ENCODE data around the gene SPEG.
A peak's percentile ranks its signal among the peaks of the same experiment; 100 is the strongest.

The SPEG gene

DNA sequence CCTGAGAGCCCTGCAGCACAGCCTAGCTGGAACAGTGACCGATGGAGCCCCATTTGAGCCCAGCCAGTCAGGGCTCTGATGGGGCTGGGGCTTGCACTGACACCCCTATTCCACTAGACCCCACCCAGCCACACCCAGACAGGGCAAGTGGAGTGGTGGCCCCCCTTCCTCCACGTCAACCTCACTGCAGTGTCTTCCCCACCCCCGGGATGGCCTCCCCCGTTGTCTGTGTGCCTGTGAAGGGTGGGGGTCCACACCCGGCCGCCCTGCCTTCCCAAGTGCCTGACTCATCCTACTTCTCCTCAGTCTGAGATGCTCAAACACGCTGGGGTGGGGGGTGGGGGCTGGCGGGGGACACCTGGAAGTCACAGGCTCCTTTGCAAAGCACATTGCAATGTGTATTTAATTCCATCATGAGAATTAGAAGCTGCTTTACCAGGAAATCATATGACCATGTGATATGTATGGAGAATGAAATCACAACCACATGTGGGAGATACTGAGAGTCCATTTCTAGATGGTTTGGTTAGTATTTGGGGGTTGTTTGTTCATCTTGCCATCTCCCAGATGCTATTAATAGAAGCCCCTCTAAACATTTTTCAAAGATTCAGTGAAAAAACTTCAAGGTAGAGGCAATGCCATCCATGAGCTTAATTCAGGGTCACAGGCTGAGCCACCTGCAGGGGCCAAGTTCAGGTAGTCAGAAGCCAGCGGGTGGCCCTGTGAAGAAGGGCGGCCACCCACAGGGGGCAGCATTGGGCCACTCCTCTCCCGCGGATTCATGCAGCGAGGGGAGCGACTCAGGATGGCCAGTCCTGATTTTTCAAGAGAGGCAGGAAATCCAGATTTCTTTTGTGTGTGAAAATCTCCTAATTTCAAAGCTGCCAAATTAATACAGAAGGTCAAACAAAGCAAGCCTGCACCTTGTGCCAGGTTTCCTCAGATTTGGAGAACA is 41.3 kb downstream of the SPEG start:
- peaks cover 0 to 29% of the 10 kb centered on the region in 2 donors for H3K36me3 ChIP-seq (ENCODE audit: control insufficient read depth in 1 of 2, insufficient read depth in 2 of 2, low read length in 2 of 2)
- no peaks in the 10 kb centered on the region for H3K9me3 ChIP-seq (ENCODE audit: control insufficient read depth in 1 of 2, low read length in 2 of 2)
- H3K4me3 ChIP-seq (ENCODE audit: low read depth in 1 of 2, low read length in 2 of 2) = no peak overlapping the region
- H3K4me1 ChIP-seq (ENCODE audit: control insufficient read depth in 1 of 2, insufficient read depth in 2 of 2, low read length in 2 of 2) = peaks cover 0 to 13% of the 10 kb centered on the region in 2 donors
- H3K27ac ChIP-seq (ENCODE audit: low read length) = no peak overlapping the region
- no peaks in the 10 kb centered on the region for H3K27me3 ChIP-seq (ENCODE audit: low read depth, low read length)

- H3K9me3 ChIP-seq (ENCODE audit: control insufficient read depth in 1 of 2, low read length in 2 of 2) = no peaks in the 10 kb centered on the region
- H3K4me3 ChIP-seq (ENCODE audit: low read depth in 1 of 2, low read length in 2 of 2) = no peak overlapping the region
- H3K4me1 ChIP-seq (ENCODE audit: control insufficient read depth in 1 of 2, insufficient read depth in 2 of 2, low read length in 2 of 2) = peaks cover 0 to 13% of the 10 kb centered on the region in 2 donors
- H3K36me3 ChIP-seq (ENCODE audit: control insufficient read depth in 1 of 2, insufficient read depth in 2 of 2, low read length in 2 of 2) = peaks cover 0 to 34% of the 10 kb centered on the region in 2 donors
- H3K27ac ChIP-seq (ENCODE audit: low read length) = no peak overlapping the region
- H3K27me3 ChIP-seq (ENCODE audit: low read depth, low read length) = no peaks in the 10 kb centered on the region
These were observed 42.1 kb downstream of the SPEG start for GRCh38 chr2:219476652-219477151.

GRCh38 chr2:219477179-219477578 is 42.5 kb downstream of the SPEG start:
- no peak overlapping the region for H3K27ac ChIP-seq (ENCODE audit: low read length)
- peaks cover 0 to 13% of the 10 kb centered on the region in 2 donors for H3K4me1 ChIP-seq (ENCODE audit: control insufficient read depth in 1 of 2, insufficient read depth in 2 of 2, low read length in 2 of 2)
- no peak overlapping the region for H3K4me3 ChIP-seq (ENCODE audit: low read depth in 1 of 2, low read length in 2 of 2)
- peaks cover 0 to 32% of the 10 kb centered on the region in 2 donors for H3K36me3 ChIP-seq (ENCODE audit: control insufficient read depth in 1 of 2, insufficient read depth in 2 of 2, low read length in 2 of 2)
- no peaks in the 10 kb centered on the region for H3K27me3 ChIP-seq (ENCODE audit: low read depth, low read length)
- no peaks in the 10 kb centered on the region for H3K9me3 ChIP-seq (ENCODE audit: control insufficient read depth in 1 of 2, low read length in 2 of 2)

- Histone ChIP-seq H3K4me3 (ENCODE audit: low read depth in 1 of 2, low read length in 2 of 2) (no peak overlapping the region), H3K27me3 (ENCODE audit: low read depth, low read length) (peaks cover 2% of the 10 kb centered on the region), H3K9me3 (ENCODE audit: control insufficient read depth in 1 of 2, low read length in 2 of 2) (no peaks in the 10 kb centered on the region), H3K36me3 (ENCODE audit: control insufficient read depth in 1 of 2, insufficient read depth in 2 of 2, low read length in 2 of 2) (peaks cover 0 to 25% of the 10 kb centered on the region in 2 donors), H3K4me1 (ENCODE audit: control insufficient read depth in 1 of 2, insufficient read depth in 2 of 2, low read length in 2 of 2) (peaks cover 0 to 16% of the 10 kb centered on the region in 2 donors), H3K27ac (ENCODE audit: low read length) (no peak overlapping the region)
These were observed 43.2 kb downstream of the SPEG start for GRCh38 chr2:219477815-219478214.

DNA sequence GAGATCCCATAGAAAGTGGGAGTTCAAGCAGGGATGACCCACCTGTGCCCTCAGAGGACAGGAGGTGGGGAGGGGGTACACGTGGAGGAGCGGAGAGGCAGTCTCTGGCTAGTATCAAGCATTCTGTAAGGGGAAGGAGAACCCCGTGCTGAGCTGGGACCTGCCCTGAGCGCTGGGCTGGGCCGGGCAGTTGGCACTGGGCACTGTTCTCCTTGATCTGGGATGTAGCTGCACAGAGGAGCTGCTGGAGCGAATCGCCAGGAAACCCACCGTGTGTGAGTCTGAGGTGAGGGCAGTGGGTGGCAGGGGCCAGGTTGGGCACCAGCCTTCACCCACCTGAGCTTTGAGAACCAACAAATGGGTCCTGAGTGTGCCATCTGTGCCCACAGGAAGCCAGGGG is 44.3 kb downstream of the SPEG start:
- peaks cover 9% of the 10 kb centered on the region for H3K27me3 ChIP-seq (ENCODE audit: low read depth, low read length)
- no peaks in the 10 kb centered on the region for H3K9me3 ChIP-seq (ENCODE audit: control insufficient read depth in 1 of 2, low read length in 2 of 2)
- H3K36me3 ChIP-seq (ENCODE audit: control insufficient read depth in 1 of 2, insufficient read depth in 2 of 2, low read length in 2 of 2) = peaks cover 0 to 18% of the 10 kb centered on the region in 2 donors
- H3K27ac ChIP-seq (ENCODE audit: low read length) = no peak overlapping the region
- H3K4me3 ChIP-seq (ENCODE audit: low read depth in 1 of 2, low read length in 2 of 2) = no peak overlapping the region
- H3K4me1 ChIP-seq (ENCODE audit: control insufficient read depth in 1 of 2, insufficient read depth in 2 of 2, low read length in 2 of 2) = peaks cover 0 to 22% of the 10 kb centered on the region in 2 donors

DNA sequence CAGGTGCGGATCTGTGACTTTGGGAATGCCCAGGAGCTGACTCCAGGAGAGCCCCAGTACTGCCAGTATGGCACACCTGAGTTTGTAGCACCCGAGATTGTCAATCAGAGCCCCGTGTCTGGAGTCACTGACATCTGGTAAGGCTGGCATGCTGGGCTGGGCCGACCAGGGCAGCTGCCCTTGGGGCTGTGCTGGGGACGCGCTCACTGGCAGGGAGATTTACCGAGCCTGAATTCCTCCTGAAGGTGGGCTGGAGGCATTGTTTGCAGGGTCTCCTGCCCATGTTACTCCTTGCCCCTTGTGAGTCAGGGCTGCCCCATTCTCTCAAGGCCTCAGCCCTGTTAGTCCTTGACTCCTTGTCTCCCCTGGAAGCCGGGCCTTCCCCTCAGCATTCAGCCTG is 45.4 kb downstream of the SPEG start:
- H3K4me1 ChIP-seq (ENCODE audit: control insufficient read depth in 1 of 2, insufficient read depth in 2 of 2, low read length in 2 of 2) = peaks cover 0 to 32% of the 10 kb centered on the region in 2 donors
- no peak overlapping the region for H3K27ac ChIP-seq (ENCODE audit: low read length)
- no peak overlapping the region for H3K4me3 ChIP-seq (ENCODE audit: low read depth in 1 of 2, low read length in 2 of 2)
- peaks cover 0 to 18% of the 10 kb centered on the region in 2 donors for H3K36me3 ChIP-seq (ENCODE audit: control insufficient read depth in 1 of 2, insufficient read depth in 2 of 2, low read length in 2 of 2)
- peaks cover 11% of the 10 kb centered on the region for H3K27me3 ChIP-seq (ENCODE audit: low read depth, low read length)
- H3K9me3 ChIP-seq (ENCODE audit: control insufficient read depth in 1 of 2, low read length in 2 of 2) = no peaks in the 10 kb centered on the region

DNA sequence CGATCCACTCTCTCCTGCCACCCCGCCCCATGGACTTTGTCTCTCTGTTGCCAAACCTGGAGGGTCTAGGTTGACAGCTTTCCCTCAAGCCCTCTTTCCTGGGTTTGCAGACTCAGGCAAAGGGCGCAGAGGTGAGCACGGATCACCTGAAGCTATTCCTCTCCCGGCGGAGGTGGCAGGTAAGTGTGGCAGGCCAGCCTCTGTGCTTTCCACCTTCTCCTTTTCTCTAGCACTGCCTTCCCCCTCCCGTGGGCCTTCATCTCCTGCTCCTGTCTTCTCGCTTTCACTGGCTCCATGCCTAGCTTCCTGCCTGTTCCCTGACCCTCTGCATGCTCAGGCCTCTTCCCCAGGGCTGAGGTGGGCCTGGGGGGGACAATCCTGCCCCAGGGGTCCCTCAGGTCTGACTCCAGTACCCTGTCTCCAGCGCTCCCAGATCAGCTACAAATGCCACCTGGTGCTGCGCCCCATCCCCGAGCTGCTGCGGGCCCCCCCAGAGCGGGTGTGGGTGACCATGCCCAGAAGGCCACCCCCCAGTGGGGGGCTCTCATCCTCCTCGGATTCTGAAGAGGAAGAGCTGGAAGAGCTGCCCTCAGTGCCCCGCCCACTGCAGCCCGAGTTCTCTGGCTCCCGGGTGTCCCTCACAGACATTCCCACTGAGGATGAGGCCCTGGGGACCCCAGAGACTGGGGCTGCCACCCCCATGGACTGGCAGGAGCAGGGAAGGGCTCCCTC is 48.2 kb downstream of the SPEG start:
- Histone ChIP-seq H3K27me3 (ENCODE audit: low read depth, low read length) (peaks cover 29% of the 10 kb centered on the region), H3K9me3 (ENCODE audit: control insufficient read depth in 1 of 2, low read length in 2 of 2) (no peaks in the 10 kb centered on the region), H3K27ac (ENCODE audit: low read length) (no peak overlapping the region), H3K36me3 (ENCODE audit: control insufficient read depth in 1 of 2, insufficient read depth in 2 of 2, low read length in 2 of 2) (peaks cover 0 to 20% of the 10 kb centered on the region in 2 donors), H3K4me3 (ENCODE audit: low read depth in 1 of 2, low read length in 2 of 2) (no peak overlapping the region), H3K4me1 (ENCODE audit: control insufficient read depth in 1 of 2, insufficient read depth in 2 of 2, low read length in 2 of 2) (peaks cover 0 to 19% of the 10 kb centered on the region in 2 donors)

GRCh38 chr2:219483451-219484342 is 49.1 kb downstream of the SPEG start:
- Histone ChIP-seq H3K27me3 (ENCODE audit: low read depth, low read length) (peaks cover 29% of the 10 kb centered on the region), H3K36me3 (ENCODE audit: control insufficient read depth in 1 of 2, insufficient read depth in 2 of 2, low read length in 2 of 2) (peaks cover 0 to 27% of the 10 kb centered on the region in 2 donors), H3K4me1 (ENCODE audit: control insufficient read depth in 1 of 2, insufficient read depth in 2 of 2, low read length in 2 of 2) (peaks cover 0 to 19% of the 10 kb centered on the region in 2 donors), H3K27ac (ENCODE audit: low read length) (no peak overlapping the region), H3K4me3 (ENCODE audit: low read depth in 1 of 2, low read length in 2 of 2) (peak overlapping the region in 1 of 2 donors; percentile 50), H3K9me3 (ENCODE audit: control insufficient read depth in 1 of 2, low read length in 2 of 2) (no peaks in the 10 kb centered on the region)

DNA sequence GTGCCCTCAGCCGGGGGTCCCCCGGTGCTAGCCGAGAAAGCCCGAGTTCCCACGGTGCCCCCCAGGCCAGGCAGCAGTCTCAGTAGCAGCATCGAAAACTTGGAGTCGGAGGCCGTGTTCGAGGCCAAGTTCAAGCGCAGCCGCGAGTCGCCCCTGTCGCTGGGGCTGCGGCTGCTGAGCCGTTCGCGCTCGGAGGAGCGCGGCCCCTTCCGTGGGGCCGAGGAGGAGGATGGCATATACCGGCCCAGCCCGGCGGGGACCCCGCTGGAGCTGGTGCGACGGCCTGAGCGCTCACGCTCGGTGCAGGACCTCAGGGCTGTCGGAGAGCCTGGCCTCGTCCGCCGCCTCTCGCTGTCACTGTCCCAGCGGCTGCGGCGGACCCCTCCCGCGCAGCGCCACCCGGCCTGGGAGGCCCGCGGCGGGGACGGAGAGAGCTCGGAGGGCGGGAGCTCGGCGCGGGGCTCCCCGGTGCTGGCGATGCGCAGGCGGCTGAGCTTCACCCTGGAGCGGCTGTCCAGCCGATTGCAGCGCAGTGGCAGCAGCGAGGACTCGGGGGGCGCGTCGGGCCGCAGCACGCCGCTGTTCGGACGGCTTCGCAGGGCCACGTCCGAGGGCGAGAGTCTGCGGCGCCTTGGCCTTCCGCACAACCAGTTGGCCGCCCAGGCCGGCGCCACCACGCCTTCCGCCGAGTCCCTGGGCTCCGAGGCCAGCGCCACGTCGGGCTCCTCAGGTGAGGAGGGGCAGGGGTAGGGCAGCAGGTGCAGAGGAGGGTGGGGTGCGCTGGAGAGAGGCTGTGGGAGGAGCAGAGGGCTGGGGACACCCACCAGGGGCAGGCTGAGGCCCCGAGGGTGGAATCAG is 49.9 kb downstream of the SPEG start:
- peak overlapping the region in 1 of 2 donors; percentile 50 for H3K4me3 ChIP-seq (ENCODE audit: low read depth in 1 of 2, low read length in 2 of 2)
- H3K4me1 ChIP-seq (ENCODE audit: control insufficient read depth in 1 of 2, insufficient read depth in 2 of 2, low read length in 2 of 2) = peaks cover 0 to 19% of the 10 kb centered on the region in 2 donors
- H3K9me3 ChIP-seq (ENCODE audit: control insufficient read depth in 1 of 2, low read length in 2 of 2) = no peaks in the 10 kb centered on the region
- H3K27ac ChIP-seq (ENCODE audit: low read length) = no peak overlapping the region
- H3K36me3 ChIP-seq (ENCODE audit: control insufficient read depth in 1 of 2, insufficient read depth in 2 of 2, low read length in 2 of 2) = peaks cover 0 to 31% of the 10 kb centered on the region in 2 donors
- peaks cover 29% of the 10 kb centered on the region for H3K27me3 ChIP-seq (ENCODE audit: low read depth, low read length)

DNA sequence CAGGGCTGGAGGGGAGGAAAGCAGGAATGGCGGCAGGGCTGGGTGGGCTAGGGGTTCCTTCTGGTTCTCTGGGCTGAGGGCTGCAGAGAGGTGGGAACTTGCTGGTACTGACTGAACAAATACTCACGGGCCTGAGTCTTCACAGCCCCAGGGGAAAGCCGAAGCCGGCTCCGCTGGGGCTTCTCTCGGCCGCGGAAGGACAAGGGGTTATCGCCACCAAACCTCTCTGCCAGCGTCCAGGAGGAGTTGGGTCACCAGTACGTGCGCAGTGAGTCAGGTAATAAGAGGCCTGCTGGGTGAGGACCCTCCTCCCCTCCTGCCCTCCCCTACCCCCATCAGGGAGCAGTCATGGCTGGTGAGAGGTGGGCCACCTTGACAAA is 50.5 kb downstream of the SPEG start:
- peaks cover 0 to 28% of the 10 kb centered on the region in 2 donors for H3K36me3 ChIP-seq (ENCODE audit: control insufficient read depth in 1 of 2, insufficient read depth in 2 of 2, low read length in 2 of 2)
- H3K4me1 ChIP-seq (ENCODE audit: control insufficient read depth in 1 of 2, insufficient read depth in 2 of 2, low read length in 2 of 2) = peaks cover 0 to 19% of the 10 kb centered on the region in 2 donors
- H3K4me3 ChIP-seq (ENCODE audit: low read depth in 1 of 2, low read length in 2 of 2) = no peak overlapping the region
- H3K9me3 ChIP-seq (ENCODE audit: control insufficient read depth in 1 of 2, low read length in 2 of 2) = no peaks in the 10 kb centered on the region
- H3K27me3 ChIP-seq (ENCODE audit: low read depth, low read length) = peaks cover 29% of the 10 kb centered on the region
- H3K27ac ChIP-seq (ENCODE audit: low read length) = no peak overlapping the region
